Peyer's patch (tissue), 4 donors: ENCODE results near the gene CRTAC1.

Source experiments
- CTCF ChIP-seq, 6 experiments: fragments of 450-650 bp in 4 of 6; fragments of 200-600 bp in 2 of 6; sonication (generic) in 1 of 6; IDR thresholded peaks; one replicate each; pipeline ENCODE4 v1.5.1; 2017 to 2019; ENCODE audit warnings: antibody characterized with exemption in 6 of 6, mild to moderate bottlenecking in 3 of 6, moderate library complexity in 1 of 6
- POLR2A ChIP-seq, 2 donors: fragments of 450-650 bp; IDR thresholded peaks; one replicate each; pipeline ENCODE4 v1.5.1; 2017; ENCODE audit warnings: antibody characterized with exemption in 2 of 2, mild to moderate bottlenecking in 2 of 2, moderate library complexity in 2 of 2

DNA sequence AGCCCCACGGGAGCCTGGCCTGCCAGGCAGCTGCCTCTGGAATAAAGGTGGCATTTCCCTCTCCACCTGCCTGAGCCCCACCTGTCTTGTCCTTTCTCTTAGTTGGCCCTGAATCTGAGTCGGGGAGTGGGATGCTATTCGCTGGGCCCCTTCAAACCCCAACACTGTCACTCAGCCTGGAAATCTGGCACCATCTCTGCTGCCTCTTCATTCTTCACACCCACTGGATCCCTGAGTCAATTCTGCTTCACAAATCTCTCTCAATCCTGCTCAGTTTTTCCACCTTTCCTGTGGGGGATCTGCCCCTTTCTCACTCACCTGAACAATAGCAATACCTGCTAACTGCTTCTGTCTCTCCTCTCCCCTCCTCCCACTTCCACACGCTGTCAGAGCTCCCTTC lies 10.6 kb downstream of the CRTAC1 start:
- TF ChIP-seq POLR2A (IDR thresholded peaks at IDR 0.05) (no peak), CTCF (IDR thresholded peaks at IDR 0.05) (no peak)
